MCF 10A (cell line): Measurements from ENCODE around the gene IFIT3. TPM values are rescaled to one million over a fixed set of nuclear protein-coding genes. Genes with fewer than 3 reads are reported as not detected.

Source experiments
- BruUV-seq: library from RNA; stranded (reverse); fragments of 400-500 nt; replicated peaks from 2 replicates; lab custom pipeline; 2021; lab: Mats Ljungman, UMichigan
- CTCF ChIA-PET: fragments of 300-600 bp; sonication (Branson Sonifier 250); formaldehyde crosslinking; extraction: SDS; loops from one replicate; lab custom pipeline; 2021; ENCODE audit warnings: antibody characterized with exemption, inconsistent platforms; lab: Yijun Ruan, JAX
- POLR2A ChIA-PET: fragments of 300-600, 350-650 bp; sonication (Branson Sonifier 250); formaldehyde crosslinking; extraction: SDS; loops from one replicate; lab custom pipeline; 2020; ENCODE audit warnings: antibody characterized with exemption, inconsistent platforms; lab: Yijun Ruan, JAX
- DNase-seq: peaks from one replicate; pipeline ENCODE4 v3.0.0-alpha.2; 2018; ENCODE audit not compliant: unreplicated experiment
- H3K27ac Mint-ChIP-seq: one replicate; pipeline ENCODE4 v1.8.0; 2022; ENCODE audit warnings: mild to moderate bottlenecking, low read depth, mixed read lengths; ENCODE audit not compliant: unreplicated experiment
- H3K27me3 Mint-ChIP-seq: one replicate; pipeline ENCODE4 v1.8.0; 2022; ENCODE audit warnings: mixed read lengths; ENCODE audit not compliant: insufficient read depth, unreplicated experiment
- H3K36me3 Mint-ChIP-seq: one replicate; pipeline ENCODE4 v1.8.0; 2022; ENCODE audit warnings: mild to moderate bottlenecking, moderate library complexity, mixed read lengths; ENCODE audit not compliant: insufficient read depth, unreplicated experiment
- H3K4me1 Mint-ChIP-seq: one replicate; pipeline ENCODE4 v1.8.0; 2022; ENCODE audit warnings: mixed read lengths; ENCODE audit not compliant: insufficient read depth, unreplicated experiment
- H3K4me3 Mint-ChIP-seq: one replicate; pipeline ENCODE4 v1.8.0; 2022; ENCODE audit warnings: mild to moderate bottlenecking, moderate library complexity, mixed read lengths; ENCODE audit not compliant: unreplicated experiment
- H3K9me3 Mint-ChIP-seq: one replicate; pipeline ENCODE4 v1.8.0; 2022; ENCODE audit warnings: mixed read lengths; ENCODE audit not compliant: unreplicated experiment
- intact Hi-C: fragments of 100-400 bp; cut with micrococcal nuclease; formaldehyde crosslinking; loops from 2 replicates; pipeline ENCODE4 v1.14.1; 2022
- total RNA-seq: library from RNA; stranded (reverse); gene quantifications from 2 replicates; pipeline ENCODE4 v1.2.3, GENCODE V29; 2022
- TF ChIP-seq, protein P1 (sequence below): fragments of 200-600 bp; IDR thresholded peaks from one replicate; pipeline ENCODE4 v1.8.0; 2022; ENCODE audit warnings: antibody characterized with exemption, mild to moderate bottlenecking; ENCODE audit not compliant: unreplicated experiment

IFIT3 gene
- total RNA-seq, 1 experiment from 2014 or later: 1.4 TPM

DNA sequence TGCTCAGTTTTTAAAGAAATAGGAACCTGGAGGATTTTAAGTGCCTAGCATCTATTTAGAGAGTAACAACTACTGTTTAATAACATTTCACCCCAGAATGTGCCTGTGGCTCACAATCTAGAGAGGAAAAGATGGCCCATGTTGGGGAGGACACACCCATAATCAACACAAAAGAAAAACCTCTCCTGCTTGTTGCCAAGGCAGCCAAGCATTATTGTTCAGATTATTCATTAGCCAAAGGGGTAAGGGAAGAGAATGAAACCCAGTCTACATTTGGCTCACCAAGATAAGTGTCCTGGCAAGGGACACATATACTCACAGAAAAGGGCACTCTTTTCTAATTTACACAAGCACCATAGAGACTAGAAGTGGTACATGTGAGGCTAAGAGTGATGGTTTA, 32.4 kb downstream of the IFIT3 start:
- DNase-seq: no peak
- no peaks in the 10 kb centered on the region for H3K9me3 Mint-ChIP-seq
- CTCF ChIA-PET: interaction anchor here (0.7 kb wide), 1 partner anchor 8 kb away, joined by 3 read pairs; no protein-coding TSS in a partner anchor
- POLR2A ChIA-PET: no interaction called here
- H3K4me3 Mint-ChIP-seq: no peak overlapping the region
- intact Hi-C loops: no loop called here
- H3K36me3 Mint-ChIP-seq: no peaks in the 10 kb centered on the region
- H3K4me1 Mint-ChIP-seq: no peaks in the 10 kb centered on the region
- BruUV-seq: no TSS peak
- no peak overlapping the region for H3K27ac Mint-ChIP-seq
- no peaks in the 10 kb centered on the region for H3K27me3 Mint-ChIP-seq
- TF ChIP-seq, protein P1, sequence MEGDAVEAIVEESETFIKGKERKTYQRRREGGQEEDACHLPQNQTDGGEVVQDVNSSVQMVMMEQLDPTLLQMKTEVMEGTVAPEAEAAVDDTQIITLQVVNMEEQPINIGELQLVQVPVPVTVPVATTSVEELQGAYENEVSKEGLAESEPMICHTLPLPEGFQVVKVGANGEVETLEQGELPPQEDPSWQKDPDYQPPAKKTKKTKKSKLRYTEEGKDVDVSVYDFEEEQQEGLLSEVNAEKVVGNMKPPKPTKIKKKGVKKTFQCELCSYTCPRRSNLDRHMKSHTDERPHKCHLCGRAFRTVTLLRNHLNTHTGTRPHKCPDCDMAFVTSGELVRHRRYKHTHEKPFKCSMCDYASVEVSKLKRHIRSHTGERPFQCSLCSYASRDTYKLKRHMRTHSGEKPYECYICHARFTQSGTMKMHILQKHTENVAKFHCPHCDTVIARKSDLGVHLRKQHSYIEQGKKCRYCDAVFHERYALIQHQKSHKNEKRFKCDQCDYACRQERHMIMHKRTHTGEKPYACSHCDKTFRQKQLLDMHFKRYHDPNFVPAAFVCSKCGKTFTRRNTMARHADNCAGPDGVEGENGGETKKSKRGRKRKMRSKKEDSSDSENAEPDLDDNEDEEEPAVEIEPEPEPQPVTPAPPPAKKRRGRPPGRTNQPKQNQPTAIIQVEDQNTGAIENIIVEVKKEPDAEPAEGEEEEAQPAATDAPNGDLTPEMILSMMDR: no peak

DNA sequence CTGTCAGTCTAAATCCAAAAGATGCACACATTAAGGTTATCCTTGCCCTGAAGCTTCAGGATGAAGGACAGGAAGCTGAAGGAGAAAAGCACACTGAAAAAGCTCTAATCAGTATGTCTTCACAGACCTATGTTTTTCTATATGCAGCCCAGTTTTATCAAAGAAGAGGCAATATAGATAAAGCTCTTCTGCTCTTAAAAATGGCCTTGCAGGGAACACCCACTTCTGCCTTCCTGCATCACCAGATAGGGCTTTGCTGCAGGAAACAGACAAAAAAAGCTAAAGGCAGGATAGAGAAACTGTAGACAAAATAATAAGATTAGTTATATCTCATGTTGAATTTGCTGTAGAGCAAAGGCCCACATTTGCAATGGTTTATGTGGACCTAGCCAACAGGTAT, 35.1 kb downstream of the IFIT3 start:
- Mint-ChIP-seq H3K9me3 (no peaks in the 10 kb centered on the region), H3K27ac (no peak overlapping the region), H3K4me1 (no peaks in the 10 kb centered on the region), H3K4me3 (no peak overlapping the region), H3K27me3 (no peaks in the 10 kb centered on the region), H3K36me3 (no peaks in the 10 kb centered on the region)
- POLR2A ChIA-PET: interaction anchor here (0.8 to 1.3 kb wide), 2 partner anchors 11 to 16 kb away, joined by 4 read pairs; no protein-coding TSS in a partner anchor
- CTCF ChIA-PET: interaction anchor here (0.8 to 1.1 kb wide), 2 partner anchors 55 to 144 kb away, joined by 3 read pairs; no protein-coding TSS in a partner anchor
- intact Hi-C loops: no loop called here
- BruUV-seq: no TSS peak
- TF ChIP-seq, protein P1: no peak
- no peak for DNase-seq

DNA sequence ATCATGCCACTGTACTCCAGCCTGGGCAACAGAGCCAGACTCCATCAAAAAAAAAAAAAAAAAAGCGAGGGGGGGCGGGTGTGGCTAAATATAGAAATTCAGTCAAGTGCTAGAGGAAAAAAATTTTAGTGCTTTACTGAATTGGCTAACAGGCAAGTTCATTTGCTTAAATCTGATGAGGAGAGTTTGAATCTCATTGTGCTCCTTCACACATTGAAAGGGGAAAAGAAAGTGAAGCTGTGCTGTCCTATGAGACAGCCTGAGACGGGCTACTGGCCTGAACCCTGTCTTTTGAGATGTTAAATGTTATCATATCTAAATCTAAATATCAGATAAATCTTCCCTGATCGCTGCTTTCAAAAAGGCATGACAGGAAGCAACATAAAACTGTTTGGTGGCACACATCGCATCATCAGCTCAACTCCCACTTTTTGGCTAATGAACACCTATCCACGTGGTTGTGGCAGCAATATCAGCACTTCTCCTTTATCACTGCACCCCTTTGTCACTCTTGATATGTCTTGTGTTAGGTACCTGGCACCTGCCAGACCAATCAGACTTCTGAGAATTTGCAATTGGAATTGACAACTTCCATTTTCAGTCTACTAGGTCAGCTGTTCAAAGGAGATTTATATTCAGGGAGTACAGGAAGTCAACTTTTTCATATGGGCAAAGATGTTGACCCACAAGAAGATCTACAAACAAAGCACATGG, 36.1 kb downstream of the IFIT3 start:
- no peak for DNase-seq
- POLR2A ChIA-PET: interaction anchor here (0.6 to 1.3 kb wide), 3 partner anchors 11 to 17 kb away, joined by 3 to 5 read pairs (median 4); no protein-coding TSS in a partner anchor
- no peaks in the 10 kb centered on the region for H3K27me3 Mint-ChIP-seq
- no peaks in the 10 kb centered on the region for H3K9me3 Mint-ChIP-seq
- TF ChIP-seq, protein P1: no peak
- no TSS peak for BruUV-seq
- H3K4me1 Mint-ChIP-seq: no peaks in the 10 kb centered on the region
- H3K27ac Mint-ChIP-seq: no peak overlapping the region
- intact Hi-C loops: no loop called here
- H3K4me3 Mint-ChIP-seq: no peak overlapping the region
- no peaks in the 10 kb centered on the region for H3K36me3 Mint-ChIP-seq
- CTCF ChIA-PET: interaction anchor here (0.6 to 1.4 kb wide), 3 partner anchors 81 to 553 kb away, joined by 3 to 4 read pairs (median 4); no protein-coding TSS in a partner anchor

DNA sequence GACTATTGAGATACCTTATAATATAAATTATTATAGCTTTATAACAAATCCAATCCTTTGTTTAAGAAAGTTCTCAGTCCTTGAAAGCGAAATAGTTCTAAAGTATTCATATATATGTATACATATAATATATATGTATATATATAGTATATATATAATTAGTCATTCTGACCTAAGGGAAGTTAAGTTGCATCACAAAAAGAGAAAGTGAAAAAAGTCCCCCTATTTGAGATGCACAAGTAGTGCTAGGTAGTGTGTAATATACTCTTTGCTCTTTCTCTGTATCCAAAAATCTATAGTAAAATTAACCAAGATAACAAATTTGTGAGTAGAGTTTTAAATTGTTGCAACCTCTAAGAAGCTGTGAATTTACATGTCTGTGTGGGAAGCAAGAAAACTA, 36.7 kb downstream of the IFIT3 start:
- ChIA-PET CTCF (interaction anchor here (0.6 to 1.4 kb wide), 4 partner anchors 10 to 554 kb away, joined by 3 to 4 read pairs (median 4); no protein-coding TSS in a partner anchor), POLR2A (interaction anchor here (0.6 to 1.1 kb wide), 2 partner anchors 10 to 12 kb away, joined by 3 to 5 read pairs; no protein-coding TSS in a partner anchor)

More for the DNA sequence above, 36.7 kb downstream of the IFIT3 start:
- intact Hi-C loops: no loop called here
- Mint-ChIP-seq H3K27me3 (no peaks in the 10 kb centered on the region), H3K4me3 (no peak overlapping the region), H3K4me1 (no peaks in the 10 kb centered on the region), H3K36me3 (no peaks in the 10 kb centered on the region), H3K9me3 (no peaks in the 10 kb centered on the region), H3K27ac (no peak overlapping the region)
- DNase-seq: no peak
- no TSS peak for BruUV-seq
- TF ChIP-seq, protein P1: no peak
